Measurements from ENCODE around the gene ELOA.
"Not testable (repeated sequence)": the region's sequence is repeated elsewhere in the genome, so short reads cannot be mapped to it uniquely, and the experiment has no call there.

Gene ELOA

GRCh38 chr1:23799570-23800399 lies 56.5 kb downstream of the ELOA start:
- ATAC-seq: peak; percentile 3
- H3K4me3 Mint-ChIP-seq: peak overlapping the region; percentile 93
- H3K27ac Mint-ChIP-seq: peak overlapping the region; percentile 76
- H3K4me1 Mint-ChIP-seq: peaks cover 37% of the 10 kb centered on the region
- H3K27me3 Mint-ChIP-seq: no peaks in the 10 kb centered on the region
- H3K36me3 Mint-ChIP-seq: peaks cover 27% of the 10 kb centered on the region
- H3K9me3 Mint-ChIP-seq: no peaks in the 10 kb centered on the region

DNA sequence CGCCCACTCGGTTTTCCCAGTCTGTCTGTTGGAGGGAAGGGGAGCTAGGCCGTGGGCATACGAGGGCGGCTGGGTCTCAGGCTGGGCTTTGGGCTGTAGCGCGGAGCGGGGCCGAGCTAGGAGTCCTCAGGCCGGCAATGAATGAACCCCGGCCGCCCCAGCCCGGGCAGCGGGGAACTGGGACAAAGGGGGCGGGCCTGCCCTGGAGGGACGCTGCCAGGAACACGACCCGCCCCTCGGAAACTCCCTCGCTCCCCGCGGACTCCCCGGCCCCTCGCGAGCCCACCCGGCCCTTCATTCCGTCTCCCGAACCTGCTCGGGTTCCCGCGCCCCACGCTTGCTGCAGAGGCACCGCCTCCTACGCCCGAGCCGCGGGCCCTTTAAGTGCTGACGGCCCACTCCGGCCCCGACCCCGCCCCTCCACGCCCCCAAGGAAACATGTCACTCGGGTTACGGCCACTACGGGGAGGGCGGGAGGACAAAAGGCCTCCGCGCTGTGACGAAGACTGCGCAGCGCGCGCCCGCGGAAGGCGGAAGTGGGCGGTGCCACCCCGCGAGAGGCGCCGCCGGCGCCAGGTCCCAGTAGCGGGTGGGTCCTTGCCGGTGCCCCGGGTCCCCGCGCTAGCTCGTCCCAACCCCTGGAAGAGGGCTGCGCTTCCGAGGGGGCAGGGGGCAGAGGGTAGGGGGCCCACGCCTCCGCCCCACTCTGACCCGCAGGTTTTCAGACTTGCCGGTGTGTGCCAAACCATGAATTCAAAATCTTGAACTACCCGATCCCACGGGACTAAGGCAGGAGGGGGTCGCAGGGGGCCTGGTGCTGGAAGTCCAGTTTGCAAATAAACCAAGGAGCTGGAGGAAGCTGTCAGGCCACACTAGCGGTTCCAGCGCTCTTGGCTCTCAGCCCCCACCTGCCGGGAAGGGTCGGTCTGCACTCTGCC lies 57.4 kb downstream of the ELOA start, which contains the start of gene GALE:
GALE (minus strand) TSS at position 355 of the 938 bp plus-strand sequence. CDS start 1,747 bp downstream, outside the sequence.
- no peaks in the 10 kb centered on the region for H3K9me3 Mint-ChIP-seq
- H3K27ac Mint-ChIP-seq: peak within 1 kb of the TSS; percentile 76
- H3K4me3 Mint-ChIP-seq: peak within 1 kb of the TSS; percentile 93
- H3K4me1 Mint-ChIP-seq: peaks cover 33% of the 10 kb centered on the region
- ATAC-seq: peak; percentile 93
- H3K27me3 Mint-ChIP-seq: no peaks in the 10 kb centered on the region
- peaks cover 28% of the 10 kb centered on the region for H3K36me3 Mint-ChIP-seq

- H3K27ac Mint-ChIP-seq: peak overlapping the region; percentile 76
- H3K4me1 Mint-ChIP-seq: peaks cover 33% of the 10 kb centered on the region
- no peaks in the 10 kb centered on the region for H3K27me3 Mint-ChIP-seq
- H3K9me3 Mint-ChIP-seq: no peaks in the 10 kb centered on the region
- H3K36me3 Mint-ChIP-seq: peaks cover 29% of the 10 kb centered on the region
- peak overlapping the region; percentile 93 for H3K4me3 Mint-ChIP-seq
- ATAC-seq: no peak
Measured at GRCh38 chr1:23801338-23801748, 58.1 kb downstream of the ELOA start.

- peak overlapping the region; percentile 76 for H3K27ac Mint-ChIP-seq
- no peaks in the 10 kb centered on the region for H3K27me3 Mint-ChIP-seq
- peaks cover 33% of the 10 kb centered on the region for H3K4me1 Mint-ChIP-seq
- H3K36me3 Mint-ChIP-seq: peaks cover 24% of the 10 kb centered on the region
- H3K9me3 Mint-ChIP-seq: no peaks in the 10 kb centered on the region
- no peak for ATAC-seq
- peak overlapping the region; percentile 43 for H3K4me3 Mint-ChIP-seq
Measured at GRCh38 chr1:23801876-23802275, 58.6 kb downstream of the ELOA start.

- H3K36me3 Mint-ChIP-seq: peaks cover 28% of the 10 kb centered on the region
- not testable (repeated sequence) for H3K27ac Mint-ChIP-seq, H3K27me3 Mint-ChIP-seq
Measured at GRCh38 chr1:23802809-23803342, 59.6 kb downstream of the ELOA start.

DNA sequence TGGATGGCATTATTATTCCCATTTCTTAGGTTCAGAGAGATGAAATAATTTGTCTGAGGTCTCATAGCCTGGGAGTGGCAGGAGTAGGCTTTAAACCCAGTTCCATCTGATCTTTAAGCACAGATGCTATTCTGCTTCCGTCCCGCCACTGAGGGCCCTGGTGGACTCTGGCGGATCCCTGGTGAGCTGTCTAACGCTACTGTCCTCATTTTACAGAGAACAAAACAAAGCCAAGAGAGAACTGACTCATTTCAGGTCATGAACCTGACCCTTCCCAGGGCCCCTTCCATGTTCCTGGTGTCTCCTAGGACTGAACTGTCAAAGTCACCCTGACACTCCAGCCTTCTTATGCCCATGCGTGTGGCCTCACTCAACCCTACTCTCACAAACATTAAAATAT lies 60.4 kb downstream of the ELOA start:
- Mint-ChIP-seq H3K36me3 (peaks cover 24% of the 10 kb centered on the region), H3K27me3 (no peaks in the 10 kb centered on the region), H3K27ac (peak overlapping the region; percentile 17), H3K4me3 (no peak overlapping the region), H3K9me3 (no peaks in the 10 kb centered on the region), H3K4me1 (peaks cover 29% of the 10 kb centered on the region)
- ATAC-seq: no peak

More at GRCh38 chr1:23802809-23803342, 59.6 kb downstream of the ELOA start:
- ATAC-seq, H3K9me3 Mint-ChIP-seq, H3K4me3 Mint-ChIP-seq: not testable (repeated sequence)
- peaks cover 33% of the 10 kb centered on the region for H3K4me1 Mint-ChIP-seq

GRCh38 chr1:23804183-23804835 lies 61.0 kb downstream of the ELOA start:
- Mint-ChIP-seq H3K27me3 (no peaks in the 10 kb centered on the region), H3K36me3 (peaks cover 21% of the 10 kb centered on the region), H3K4me1 (peaks cover 23% of the 10 kb centered on the region), H3K9me3 (no peaks in the 10 kb centered on the region), H3K27ac (peak overlapping the region; percentile 17), H3K4me3 (no peak overlapping the region)
- no peak for ATAC-seq

DNA sequence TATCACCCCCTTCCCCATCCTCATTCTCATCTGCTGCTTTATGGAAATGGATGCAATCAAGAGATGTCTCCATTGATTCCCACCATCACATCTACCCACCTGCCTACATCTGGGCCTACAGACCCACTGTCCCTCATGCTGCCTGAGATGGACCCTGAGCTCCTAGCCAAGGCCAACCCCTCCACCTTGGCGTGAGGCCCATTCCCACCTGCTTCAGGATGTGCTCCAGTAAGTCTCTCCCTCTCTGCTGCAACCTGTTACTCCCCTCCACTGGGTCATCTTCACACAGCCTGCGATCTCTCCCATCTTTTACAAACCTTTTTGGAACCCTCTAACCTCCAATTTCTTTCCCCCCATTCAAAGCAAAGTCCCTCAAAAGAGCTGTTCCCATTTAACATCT lies 61.8 kb downstream of the ELOA start:
- peak overlapping the region; percentile 17 for H3K27ac Mint-ChIP-seq
- no peak overlapping the region for H3K4me3 Mint-ChIP-seq
- H3K4me1 Mint-ChIP-seq: peaks cover 21% of the 10 kb centered on the region

GRCh38 chr1:23806280-23806679 lies 63.0 kb downstream of the ELOA start:
- no peak for ATAC-seq
- peaks cover 28% of the 10 kb centered on the region for H3K4me1 Mint-ChIP-seq
- H3K27ac Mint-ChIP-seq: no peak overlapping the region
- no peak overlapping the region for H3K4me3 Mint-ChIP-seq
- no peaks in the 10 kb centered on the region for H3K27me3 Mint-ChIP-seq
- peaks cover 28% of the 10 kb centered on the region for H3K36me3 Mint-ChIP-seq
- H3K9me3 Mint-ChIP-seq: no peaks in the 10 kb centered on the region

More for the DNA sequence above, 61.8 kb downstream of the ELOA start:
- no peaks in the 10 kb centered on the region for H3K9me3 Mint-ChIP-seq
- H3K36me3 Mint-ChIP-seq: peaks cover 21% of the 10 kb centered on the region
- no peak for ATAC-seq
- H3K27me3 Mint-ChIP-seq: no peaks in the 10 kb centered on the region

DNA sequence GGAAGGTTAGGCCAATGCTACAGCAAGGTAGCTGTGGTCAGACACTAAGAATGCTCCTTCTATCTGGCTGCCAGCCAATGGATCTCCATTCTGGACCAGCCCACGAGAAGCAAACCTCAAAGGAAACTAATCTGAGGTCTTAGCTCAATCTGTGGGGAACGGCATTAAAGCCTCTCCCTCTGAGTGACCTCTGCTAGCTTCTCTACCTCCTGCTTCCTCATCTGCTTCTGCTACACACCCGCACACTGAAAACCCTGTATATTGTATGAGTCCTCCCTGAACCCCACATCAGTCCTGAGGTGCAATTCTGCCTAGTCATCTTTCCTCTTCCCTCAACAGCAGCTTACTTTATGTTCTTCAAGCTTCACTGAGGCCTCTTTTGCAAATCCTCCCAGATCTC lies 64.2 kb downstream of the ELOA start:
- Mint-ChIP-seq H3K36me3 (peaks cover 39% of the 10 kb centered on the region), H3K27ac (no peak overlapping the region), H3K4me3 (no peak overlapping the region), H3K27me3 (no peaks in the 10 kb centered on the region), H3K9me3 (no peaks in the 10 kb centered on the region), H3K4me1 (peaks cover 29% of the 10 kb centered on the region)
- no peak for ATAC-seq

DNA sequence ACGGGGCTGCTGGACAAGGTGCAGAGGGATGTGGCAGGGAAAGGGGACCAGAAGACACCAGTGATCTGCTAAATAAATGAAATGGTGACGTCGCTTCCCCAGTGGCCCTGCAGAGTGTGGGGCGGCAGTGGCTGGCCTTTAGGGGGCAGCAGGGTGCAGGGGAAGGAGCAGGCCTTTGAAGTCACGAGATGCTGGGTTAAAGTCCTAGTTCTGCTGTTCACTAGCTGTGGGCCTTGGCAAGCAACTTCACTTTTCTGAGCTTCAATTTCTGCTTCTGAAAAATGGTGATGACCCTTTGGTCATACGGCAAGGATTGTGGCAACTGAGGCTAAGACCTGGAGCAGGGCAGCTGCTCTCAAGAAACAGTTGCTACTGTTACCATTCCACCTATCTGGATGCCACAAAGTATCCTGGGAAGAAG lies 66.5 kb downstream of the ELOA start:
- Mint-ChIP-seq H3K27me3 (no peaks in the 10 kb centered on the region), H3K36me3 (peaks cover 49% of the 10 kb centered on the region), H3K27ac (peak overlapping the region; percentile 66), H3K4me3 (no peak overlapping the region), H3K9me3 (no peaks in the 10 kb centered on the region), H3K4me1 (peaks cover 32% of the 10 kb centered on the region)
- ATAC-seq: peak; percentile 91

DNA sequence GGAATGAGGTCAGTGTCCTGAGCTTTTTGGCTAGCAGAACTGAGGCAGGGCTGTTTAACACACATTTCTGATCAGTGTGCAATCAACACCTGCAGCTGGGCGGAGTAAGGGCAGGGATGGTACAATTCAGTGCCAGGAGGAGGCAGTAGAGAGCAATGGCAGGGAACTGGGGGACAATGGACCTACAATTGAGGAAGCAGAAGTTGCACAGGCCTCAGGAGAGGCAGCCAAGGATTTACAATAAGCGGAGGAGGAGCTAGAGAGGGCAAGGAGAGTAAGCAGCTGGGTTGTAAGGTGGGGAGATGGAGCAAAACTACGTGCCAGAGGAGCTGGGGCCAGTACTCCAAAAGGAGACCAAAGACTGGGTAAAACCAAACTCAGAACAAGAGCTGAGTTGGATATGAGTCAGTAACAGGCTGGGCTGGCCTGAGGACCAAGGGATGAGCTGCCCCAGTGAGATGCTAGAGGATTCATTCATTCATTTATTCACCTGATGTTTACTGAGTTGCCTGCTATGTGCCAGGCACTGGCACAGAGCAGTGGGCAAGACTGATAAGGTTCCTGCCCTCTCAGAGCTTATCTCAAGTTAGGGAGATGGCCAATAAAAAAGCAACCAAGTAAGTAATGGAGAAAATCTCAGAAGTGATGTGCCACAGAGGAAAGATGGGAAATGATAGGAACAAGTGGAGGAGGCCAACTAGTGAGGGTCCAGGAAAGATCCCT lies 67.7 kb downstream of the ELOA start:
- H3K27me3 Mint-ChIP-seq: no peaks in the 10 kb centered on the region
- H3K4me1 Mint-ChIP-seq: peaks cover 32% of the 10 kb centered on the region
- peaks cover 45% of the 10 kb centered on the region for H3K36me3 Mint-ChIP-seq
- peak overlapping the region; percentile 66 for H3K27ac Mint-ChIP-seq
- no peaks in the 10 kb centered on the region for H3K9me3 Mint-ChIP-seq
- ATAC-seq: peak; percentile 88
- no peak overlapping the region for H3K4me3 Mint-ChIP-seq

Measured in stimulated activated memory B cell treated with anti-CD40 and anti-IgM and Interleukin-4, amounts not matched to agents 10 μg/mL and 1 μg/mL and 100 μg/mL, for 72 hours (primary cell).